PC-9 (cell line): ENCODE measurements around the gene ABR. TPM values are rescaled to one million over a fixed set of nuclear protein-coding genes. Genes with fewer than 3 reads are reported as not detected.

Source experiments
- BruUV-seq: library from RNA; stranded (reverse); fragments of 400-500 nt; replicated peaks from 2 replicates; lab custom pipeline; 2021; lab: Mats Ljungman, UMichigan
- CTCF ChIA-PET: fragments of 300-600 bp; sonication (Branson Sonifier 250); formaldehyde crosslinking; loops from one replicate; lab custom pipeline; 2022; ENCODE audit warnings: antibody characterized with exemption; lab: Charles Lee
- POLR2A ChIA-PET: fragments of 300-600 bp; sonication (Branson Sonifier 250); formaldehyde crosslinking; loops from one replicate; lab custom pipeline; 2022; ENCODE audit warnings: antibody characterized with exemption; ENCODE audit not compliant: unreplicated experiment; lab: Charles Lee
- DNase-seq, 2 experiments: peaks; one replicate each; pipeline versions ENCODE4 v3.0.0 to v3.0.0-alpha.2; 2015 to 2022; ENCODE audit warnings: mixed read lengths in 1 of 2
- H2AFZ ChIP-seq: fragments of 200-600 bp; sonication (generic); 2 replicates; pipeline ENCODE4 v1.8.1; 2017; ENCODE audit warnings: antibody characterized with exemption
- H3F3A ChIP-seq: fragments of 200-600 bp; sonication (generic); 2 replicates; pipeline ENCODE4 v1.8.1; 2017; ENCODE audit warnings: antibody characterized with exemption, mild to moderate bottlenecking, low read depth; ENCODE audit not compliant: insufficient read depth
- H3K27ac ChIP-seq: fragments of 200-600 bp; sonication (generic); 2 replicates; pipeline ENCODE4 v1.6.1; 2016; ENCODE audit warnings: mixed run types
- H3K27me3 ChIP-seq: fragments of 200-600 bp; sonication (generic); 2 replicates; pipeline ENCODE4 v1.6.1; 2016; ENCODE audit warnings: low read depth, mixed run types; ENCODE audit not compliant: insufficient read depth
- H3K36me3 ChIP-seq: fragments of 200-600 bp; sonication (generic); 2 replicates; pipeline ENCODE4 v1.6.1; 2016; ENCODE audit warnings: low read depth, mixed run types
- H3K4me1 ChIP-seq: fragments of 200-600 bp; sonication (generic); replicated peaks from 2 replicates; pipeline ENCODE4 v1.6.1; 2016; ENCODE audit warnings: mixed run types; ENCODE audit not compliant: insufficient read depth
- H3K4me2 ChIP-seq: fragments of 200-600 bp; sonication (generic); 2 replicates; pipeline ENCODE4 v1.6.1; 2017; ENCODE audit warnings: mixed run types
- H3K4me3 ChIP-seq: fragments of 200-600 bp; sonication (generic); 2 replicates; pipeline ENCODE4 v1.6.1; 2016; ENCODE audit warnings: mixed run types
- H3K79me2 ChIP-seq: fragments of 200-600 bp; sonication (generic); 2 replicates; pipeline ENCODE4 v1.6.1; 2017; ENCODE audit warnings: low read depth, mixed run types
- H3K9me2 ChIP-seq: fragments of 200-600 bp; sonication (generic); 2 replicates; pipeline ENCODE4 v1.8.1; 2017; ENCODE audit warnings: mild to moderate bottlenecking; ENCODE audit not compliant: insufficient read depth
- H3K9me3 ChIP-seq: fragments of 200-600 bp; sonication (generic); 2 replicates; pipeline ENCODE4 v1.8.1; 2016; ENCODE audit warnings: low read depth; ENCODE audit not compliant: insufficient read depth
- H4K20me1 ChIP-seq: fragments of 200-600 bp; sonication (generic); 2 replicates; pipeline ENCODE4 v1.8.1; 2017; ENCODE audit not compliant: insufficient read depth
- EZH2 ChIP-seq: fragments of 200-600 bp; sonication (generic); IDR thresholded peaks from 2 replicates; pipeline ENCODE4 v1.8.0; 2017; ENCODE audit warnings: antibody characterized with exemption, low read depth
- intact Hi-C: fragments of 100-400 bp; cut with micrococcal nuclease; formaldehyde crosslinking; loops from one replicate; pipeline ENCODE4 v1.10.0; 2022; ENCODE audit not compliant: unreplicated experiment
- microRNA-seq: library from miRNA; unstranded; fragments of <30 nt; microRNA quantifications from one replicate; pipeline ENCODE4 v1.2.0, GENCODE V29; 2021; ENCODE audit warnings: borderline number of aligned reads, borderline replicate concordance
- total RNA-seq: library from RNA; stranded (reverse); gene quantifications from 2 replicates; pipeline ENCODE4 v1.2.3, GENCODE V29; 2021
- TF ChIP-seq, protein P1 (sequence below): fragments of 200-600 bp; sonication (generic); conservative IDR thresholded peaks from 2 replicates; pipeline ENCODE4 v1.6.1; 2017; ENCODE audit warnings: mixed run types, antibody characterized with exemption, mild to moderate bottlenecking, moderate library complexity

The ABR gene
- total RNA-seq, 1 experiment from 2014 or later, result 76.0 TPM

GRCh38 chr17:953767-954166 lies 226.0 kb downstream of the ABR start:
- TF ChIP-seq, protein P1, sequence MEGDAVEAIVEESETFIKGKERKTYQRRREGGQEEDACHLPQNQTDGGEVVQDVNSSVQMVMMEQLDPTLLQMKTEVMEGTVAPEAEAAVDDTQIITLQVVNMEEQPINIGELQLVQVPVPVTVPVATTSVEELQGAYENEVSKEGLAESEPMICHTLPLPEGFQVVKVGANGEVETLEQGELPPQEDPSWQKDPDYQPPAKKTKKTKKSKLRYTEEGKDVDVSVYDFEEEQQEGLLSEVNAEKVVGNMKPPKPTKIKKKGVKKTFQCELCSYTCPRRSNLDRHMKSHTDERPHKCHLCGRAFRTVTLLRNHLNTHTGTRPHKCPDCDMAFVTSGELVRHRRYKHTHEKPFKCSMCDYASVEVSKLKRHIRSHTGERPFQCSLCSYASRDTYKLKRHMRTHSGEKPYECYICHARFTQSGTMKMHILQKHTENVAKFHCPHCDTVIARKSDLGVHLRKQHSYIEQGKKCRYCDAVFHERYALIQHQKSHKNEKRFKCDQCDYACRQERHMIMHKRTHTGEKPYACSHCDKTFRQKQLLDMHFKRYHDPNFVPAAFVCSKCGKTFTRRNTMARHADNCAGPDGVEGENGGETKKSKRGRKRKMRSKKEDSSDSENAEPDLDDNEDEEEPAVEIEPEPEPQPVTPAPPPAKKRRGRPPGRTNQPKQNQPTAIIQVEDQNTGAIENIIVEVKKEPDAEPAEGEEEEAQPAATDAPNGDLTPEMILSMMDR, result no peak
- no peak for TF ChIP-seq EZH2
- no peaks in the 10 kb centered on the region for H3K27me3 ChIP-seq
- peaks cover 52% of the 10 kb centered on the region for H3F3A ChIP-seq
- CTCF ChIA-PET, result no interaction called here
- 0 out of 2 replicates have a peak, but pooled peaks cover 8% of the 10 kb centered on the region for H4K20me1 ChIP-seq
- no peak overlapping the region for H2AFZ ChIP-seq
- POLR2A ChIA-PET, result no interaction called here
- H3K4me3 ChIP-seq, result no peak overlapping the region
- no TSS peak for BruUV-seq
- no peaks in the 10 kb centered on the region for H3K9me2 ChIP-seq
- peaks cover 30% of the 10 kb centered on the region for H3K4me1 ChIP-seq
- intact Hi-C loops, result no loop called here
- H3K4me2 ChIP-seq, result no peak overlapping the region
- no peaks in the 10 kb centered on the region for H3K36me3 ChIP-seq
- H3K79me2 ChIP-seq, result no peaks in the 10 kb centered on the region
- no peaks in the 10 kb centered on the region for H3K9me3 ChIP-seq
- H3K27ac ChIP-seq, result no peak overlapping the region
- DNase-seq, result no peak

Small RNAs within 50 kb of the gene (microRNA-seq; reads per million reads assigned to microRNA genes)
- gene MIR3183, result not detected

Other genes with a start within 250 kb of the ABR start
- gene NXN, start 200.2 kb downstream of the ABR start, total RNA-seq, result 59.8 and 60.1 TPM in 2 replicates
- gene TIMM22, start 182.9 kb downstream of the ABR start, total RNA-seq, result 11.5 and 11.6 TPM in 2 replicates
- not detected in 2 replicates for gene BHLHA9, start 90.5 kb upstream of the ABR start, total RNA-seq
- gene TRARG1, start 99.7 kb upstream of the ABR start, total RNA-seq, result not detected in 2 replicates
- gene YWHAE, start 220.2 kb upstream of the ABR start, total RNA-seq, result 841 and 1,140 TPM in 2 replicates